GM12865 (cell line): ENCODE results near the gene CSH2.
A peak's percentile ranks its signal among the peaks of the same experiment; 100 is the strongest.
"Not testable (repeated sequence)": the region's sequence is repeated elsewhere in the genome, so short reads cannot be mapped to it uniquely, and the experiment has no call there.

Experiments used
- DNase-seq: peaks from one replicate; pipeline ENCODE4 v3.0.0; 2010; ENCODE audit warnings: low read depth
- H3K4me3 ChIP-seq: 2 replicates; pipeline ENCODE4 v1.5.1; 2011; ENCODE audit warnings: mild to moderate bottlenecking, low read depth, low read length, control low read depth
- TF ChIP-seq, protein P1 (sequence below): IDR thresholded peaks from 2 replicates; pipeline ENCODE4 v1.5.1; 2011; ENCODE audit warnings: low read length, control low read depth, low read depth, inconsistent platforms; ENCODE audit not compliant: insufficient read depth; ENCODE audit errors: missing control alignments

The CSH2 gene

DNA sequence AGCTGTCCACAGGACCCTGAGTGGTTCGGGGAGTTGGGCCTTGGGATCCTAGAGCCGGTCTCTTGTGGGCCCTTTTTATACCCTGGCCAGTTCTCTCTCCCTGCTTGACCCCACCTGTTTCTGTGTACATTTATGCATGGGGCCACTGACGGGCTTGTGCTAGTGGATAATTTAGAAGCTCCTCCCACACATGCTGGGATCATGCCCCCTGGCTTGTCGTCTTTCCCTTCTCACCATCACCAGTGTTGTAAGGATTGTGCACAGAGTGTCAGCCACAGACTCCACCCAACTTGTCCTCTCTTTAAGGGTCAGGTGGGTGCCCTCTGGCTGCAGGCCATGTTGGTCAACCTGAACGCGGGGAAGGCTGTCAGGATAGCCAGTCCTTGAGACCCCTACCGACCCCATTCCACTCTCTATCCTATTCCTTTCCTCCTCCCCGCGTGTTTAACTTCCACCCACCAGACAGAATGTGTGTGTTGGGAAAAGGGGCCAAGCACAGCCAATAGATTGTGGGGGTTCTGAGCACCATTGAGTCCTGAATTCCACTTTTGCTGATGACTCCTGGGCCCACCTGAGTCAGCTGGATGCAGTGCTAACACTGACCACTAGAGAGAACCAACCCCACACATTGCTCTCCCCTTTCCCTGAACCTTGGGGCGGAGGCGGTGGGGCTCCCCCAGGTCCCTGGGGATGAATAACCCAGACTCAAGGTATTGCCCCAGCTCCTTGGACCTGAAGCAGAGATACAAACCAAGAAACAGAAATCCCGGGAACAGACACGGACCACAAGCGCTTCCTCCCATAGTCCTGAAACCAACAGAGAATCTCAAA, 23.3 kb upstream of the CSH2 start, which contains the start of gene CSH1:
CSH1 (minus strand) TSS at position 51 of the 831 bp plus-strand sequence. CDS start 63 bp downstream, outside the sequence.
- H3K4me3 ChIP-seq, DNase-seq: not testable (repeated sequence)

DNA sequence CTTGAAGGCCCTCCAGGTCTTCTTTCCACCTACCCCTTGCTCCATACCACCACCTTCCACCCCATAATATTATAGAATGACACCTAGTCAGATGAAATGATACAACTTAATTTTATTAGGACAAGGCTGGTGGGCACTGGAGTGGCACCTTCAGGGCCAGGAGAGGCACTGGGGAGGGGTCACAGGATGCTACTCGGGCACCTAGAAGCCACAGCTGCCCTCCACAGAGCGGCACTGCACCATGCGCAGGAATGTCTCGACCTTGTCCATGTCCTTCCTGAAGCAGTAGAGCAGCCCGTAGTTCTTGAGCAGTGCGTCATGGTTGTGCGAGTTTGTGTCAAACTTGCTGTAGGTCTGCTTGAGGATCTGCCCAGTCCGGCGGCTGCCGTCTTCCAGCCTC, 21.3 kb upstream of the CSH2 start:
- DNase-seq = not testable (repeated sequence)

DNA sequence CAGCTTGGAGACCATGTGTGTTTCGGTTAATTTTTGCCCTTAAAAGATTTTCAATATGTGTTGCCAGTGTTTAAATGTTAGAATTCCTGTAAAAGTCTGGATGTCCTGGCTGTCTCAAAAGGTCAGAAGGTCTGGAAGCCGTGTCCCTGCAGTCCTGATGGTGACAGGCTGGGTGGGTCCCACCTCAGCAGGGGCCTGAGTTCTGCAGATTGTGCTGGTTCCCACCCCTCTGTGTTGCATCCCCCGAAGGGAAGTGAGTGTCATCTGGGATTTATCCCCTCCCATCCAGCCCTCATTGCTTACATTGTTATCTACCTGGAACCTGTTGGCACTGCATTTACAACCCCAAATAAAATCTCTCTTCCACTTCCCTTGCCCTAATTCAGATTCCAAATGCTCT, 20.5 kb upstream of the CSH2 start:
- not testable (repeated sequence) for DNase-seq, H3K4me3 ChIP-seq

More for the DNA sequence above, 21.3 kb upstream of the CSH2 start:
- H3K4me3 ChIP-seq = not testable (repeated sequence)

DNA sequence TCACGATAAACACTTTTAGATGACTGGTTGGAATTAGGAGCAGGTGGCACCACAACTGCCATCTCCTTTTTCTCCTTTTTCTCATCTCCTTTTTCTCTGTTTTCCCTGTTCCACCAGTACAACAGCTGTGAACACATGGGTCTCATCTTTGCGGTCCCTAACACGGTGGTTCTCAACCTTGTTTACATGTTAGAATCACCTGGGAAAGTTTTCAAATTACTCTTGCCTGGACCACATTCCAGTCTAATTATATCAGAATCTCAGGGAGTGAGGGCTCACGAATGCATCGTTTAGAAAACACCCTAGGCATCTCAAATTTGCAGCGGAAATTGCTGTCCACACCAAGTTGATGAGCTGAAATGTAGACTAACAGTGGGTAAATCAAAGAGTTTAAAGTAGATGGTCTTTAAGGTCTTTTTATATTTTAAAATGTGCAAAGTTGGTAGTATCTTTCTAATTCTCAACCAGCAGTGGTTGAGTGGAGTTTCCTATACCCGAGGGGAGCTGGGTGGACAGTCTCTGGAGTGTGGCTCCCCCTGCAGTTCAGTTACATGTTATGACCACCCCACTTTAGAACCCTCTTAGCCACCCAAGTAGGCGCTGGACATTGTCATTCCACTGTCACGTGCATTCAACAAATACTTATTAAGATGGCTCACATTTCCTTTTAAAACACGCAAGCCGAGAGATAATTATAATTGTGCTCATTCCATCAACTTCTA, 19.0 kb upstream of the CSH2 start:
- not testable (repeated sequence) for H3K4me3 ChIP-seq, DNase-seq
- TF ChIP-seq, protein P1, sequence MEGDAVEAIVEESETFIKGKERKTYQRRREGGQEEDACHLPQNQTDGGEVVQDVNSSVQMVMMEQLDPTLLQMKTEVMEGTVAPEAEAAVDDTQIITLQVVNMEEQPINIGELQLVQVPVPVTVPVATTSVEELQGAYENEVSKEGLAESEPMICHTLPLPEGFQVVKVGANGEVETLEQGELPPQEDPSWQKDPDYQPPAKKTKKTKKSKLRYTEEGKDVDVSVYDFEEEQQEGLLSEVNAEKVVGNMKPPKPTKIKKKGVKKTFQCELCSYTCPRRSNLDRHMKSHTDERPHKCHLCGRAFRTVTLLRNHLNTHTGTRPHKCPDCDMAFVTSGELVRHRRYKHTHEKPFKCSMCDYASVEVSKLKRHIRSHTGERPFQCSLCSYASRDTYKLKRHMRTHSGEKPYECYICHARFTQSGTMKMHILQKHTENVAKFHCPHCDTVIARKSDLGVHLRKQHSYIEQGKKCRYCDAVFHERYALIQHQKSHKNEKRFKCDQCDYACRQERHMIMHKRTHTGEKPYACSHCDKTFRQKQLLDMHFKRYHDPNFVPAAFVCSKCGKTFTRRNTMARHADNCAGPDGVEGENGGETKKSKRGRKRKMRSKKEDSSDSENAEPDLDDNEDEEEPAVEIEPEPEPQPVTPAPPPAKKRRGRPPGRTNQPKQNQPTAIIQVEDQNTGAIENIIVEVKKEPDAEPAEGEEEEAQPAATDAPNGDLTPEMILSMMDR = peak; percentile 23

DNA sequence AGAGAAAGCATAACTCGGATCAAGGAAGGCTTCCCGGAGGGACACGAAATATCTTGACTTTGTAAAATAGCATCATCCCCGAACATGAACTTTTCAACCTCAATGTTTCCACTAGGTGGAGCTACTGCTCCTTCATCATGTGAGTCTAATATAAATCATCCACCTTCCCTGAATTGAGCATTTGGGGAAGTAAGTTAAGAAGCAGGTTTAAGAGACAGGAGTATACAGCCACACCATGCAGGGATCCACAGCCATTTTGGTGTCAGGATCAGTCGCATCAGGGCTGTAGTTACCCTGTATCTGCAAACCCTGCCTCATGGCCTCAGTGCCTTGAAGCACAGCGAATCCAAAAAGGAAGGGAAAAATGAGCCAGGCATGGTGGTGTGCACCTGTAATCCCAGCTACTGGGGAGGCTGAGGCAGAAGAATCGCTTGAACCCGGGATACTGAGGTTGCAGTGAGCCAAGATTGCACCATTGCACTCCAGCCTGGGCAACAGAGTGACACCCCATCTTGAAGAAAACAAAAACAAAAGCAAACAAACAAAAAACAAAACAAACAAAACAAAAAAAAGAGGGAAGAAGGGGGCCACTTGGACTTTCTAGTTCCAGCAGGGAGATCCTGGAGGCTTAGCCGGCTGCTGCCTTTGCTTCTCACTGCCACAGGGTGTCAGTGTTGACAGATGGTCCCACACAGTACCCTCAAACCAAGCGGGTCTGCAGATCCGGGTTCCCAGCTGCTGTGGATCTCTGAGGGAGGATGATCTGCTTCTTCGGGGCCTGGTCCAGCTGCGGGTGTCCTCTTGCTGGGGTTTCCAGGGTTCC, 15.8 kb upstream of the CSH2 start:
- not testable (repeated sequence) for H3K4me3 ChIP-seq
- TF ChIP-seq, protein P1 = peak; percentile 41
- peak; percentile 25 for DNase-seq

DNA sequence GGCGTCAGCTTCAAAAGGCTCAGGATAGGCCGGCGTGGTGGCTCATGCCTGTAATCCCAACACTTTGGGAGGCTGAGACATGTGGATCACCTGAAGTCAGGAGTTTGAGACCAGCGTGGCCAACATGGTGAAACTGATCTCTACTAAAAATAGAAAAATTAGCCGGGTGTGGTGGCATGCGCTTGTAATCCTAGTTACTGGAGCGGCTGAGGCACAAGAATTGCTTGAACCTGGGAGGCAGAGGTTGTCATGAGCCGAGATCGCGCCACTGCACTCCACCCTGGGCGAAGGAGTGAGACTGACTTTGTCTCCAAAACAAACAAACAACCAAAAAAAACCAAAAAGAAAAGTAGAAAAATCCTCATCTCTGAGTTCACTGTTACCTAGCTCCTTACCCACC, 11.6 kb upstream of the CSH2 start:
- not testable (repeated sequence) for DNase-seq

DNA sequence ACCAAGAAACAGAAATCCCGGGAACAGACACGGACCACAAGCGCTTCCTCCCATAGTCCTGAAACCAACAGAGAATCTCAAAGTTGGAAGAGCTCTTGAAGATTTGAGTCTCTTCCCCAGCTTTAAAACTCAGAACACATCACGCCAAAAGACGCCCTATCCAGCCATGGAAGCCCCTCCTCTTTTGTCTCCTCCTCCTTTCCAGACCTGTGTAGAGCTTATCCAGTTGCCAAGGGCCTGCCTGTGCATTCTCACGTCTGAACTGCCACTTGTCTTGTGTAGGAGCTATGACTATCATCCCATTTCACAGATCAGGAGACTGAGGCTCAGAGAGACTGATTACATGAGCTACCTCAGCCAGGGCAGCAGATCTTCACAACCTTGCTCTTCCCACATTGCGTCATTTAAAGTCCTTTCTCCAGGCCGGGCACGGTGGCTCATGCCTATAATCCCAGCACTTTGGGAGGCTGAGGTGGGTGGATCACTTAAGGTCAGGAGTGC, 9.2 kb upstream of the CSH2 start:
- not testable (repeated sequence) for DNase-seq, H3K4me3 ChIP-seq

More for the DNA sequence above, 11.6 kb upstream of the CSH2 start:
- H3K4me3 ChIP-seq = not testable (repeated sequence)

DNA sequence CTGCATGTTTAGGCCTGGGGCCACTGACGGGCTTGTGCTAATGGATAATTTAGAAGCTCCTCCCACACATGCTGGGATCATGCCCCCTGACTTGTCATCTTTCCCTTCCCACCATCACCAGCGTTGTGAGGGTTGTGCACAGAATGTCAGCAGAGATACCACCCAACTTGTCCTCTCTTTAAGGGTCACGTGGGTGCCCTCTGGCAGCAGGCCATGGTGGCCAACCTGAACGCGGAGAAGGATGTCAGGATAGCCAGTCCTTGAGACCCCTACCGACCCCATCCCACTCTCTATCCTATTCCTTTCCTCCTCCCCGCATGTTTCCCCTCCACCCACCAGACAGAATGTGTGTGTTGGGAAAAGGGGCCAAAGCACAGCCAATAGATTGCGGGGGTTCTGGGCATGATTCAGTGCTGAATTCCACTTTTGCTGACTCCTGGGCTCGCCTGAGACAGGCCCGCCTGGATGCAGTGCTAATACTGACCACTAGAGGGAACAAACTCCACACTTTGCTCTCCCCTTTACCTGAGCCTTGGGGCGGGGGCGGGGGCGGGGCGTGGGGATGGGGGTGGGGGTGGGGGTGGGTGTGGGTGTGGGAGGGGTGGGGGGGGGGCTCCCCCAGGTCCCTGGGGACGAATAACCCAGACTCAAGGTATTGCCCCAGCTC, 8.6 kb upstream of the CSH2 start, which contains the start of gene GH2:
GH2 (minus strand) TSS at position 10 of the 667 bp plus-strand sequence. CDS start 143 bp downstream, outside the sequence.
- no peak within 1 kb of the TSS for H3K4me3 ChIP-seq
- DNase-seq = peak; percentile 54
- TF ChIP-seq, protein P1 = peak; percentile 81

DNA sequence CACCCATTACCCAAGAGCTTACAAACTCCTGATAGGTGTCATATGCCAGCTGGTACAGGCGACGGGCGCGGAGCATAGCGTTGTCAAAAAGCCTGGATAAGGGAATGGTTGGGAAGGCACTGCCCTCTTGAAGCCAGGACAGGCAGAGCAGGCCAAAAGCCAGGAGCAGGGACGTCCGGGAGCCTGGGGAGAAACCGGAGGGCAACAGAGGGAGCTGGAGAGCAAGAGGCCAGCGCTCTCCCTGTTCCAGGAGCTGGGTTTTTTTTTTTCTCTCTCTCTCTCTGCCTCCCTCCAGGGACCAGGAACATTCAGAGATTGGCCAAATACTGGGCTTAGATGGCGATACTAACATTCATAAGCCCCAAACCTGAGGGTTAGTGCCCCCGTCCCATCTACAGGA, 7.9 kb upstream of the CSH2 start:
- not testable (repeated sequence) for DNase-seq, H3K4me3 ChIP-seq
